H9 (cell line): ENCODE results near the gene DNM2. TPM values are rescaled to one million over a fixed set of nuclear protein-coding genes. Genes with fewer than 3 reads are reported as not detected.

Experiments used
- DNase-seq: peaks from one replicate; pipeline ENCODE4 v3.0.0-alpha.2; 2017
- H2AFZ ChIP-seq: one replicate; pipeline ENCODE4 v1.6.1; 2013; ENCODE audit warnings: mild to moderate bottlenecking, low read length, control low read depth, moderate library complexity
- H2AK5ac ChIP-seq: 2 replicates; pipeline ENCODE4 v1.6.1; 2013; ENCODE audit warnings: low read length, control low read depth, mixed read lengths; ENCODE audit not compliant: insufficient read length
- H2BK120ac ChIP-seq: one replicate; pipeline ENCODE4 v1.6.1; 2013; ENCODE audit warnings: low read depth, mild to moderate bottlenecking, low read length, control low read depth, inconsistent platforms; ENCODE audit not compliant: poor library complexity, severe bottlenecking
- H2BK12ac ChIP-seq: 2 replicates; pipeline ENCODE4 v1.6.1; 2013; ENCODE audit warnings: low read length, control low read depth, mixed read lengths, low read depth; ENCODE audit not compliant: insufficient read length
- H2BK15ac ChIP-seq: 2 replicates; pipeline ENCODE4 v1.6.1; 2013; ENCODE audit warnings: low read depth, low read length, control low read depth
- H2BK20ac ChIP-seq: one replicate; pipeline ENCODE4 v1.6.1; 2013; ENCODE audit warnings: low read depth, mild to moderate bottlenecking, low read length, control low read depth, inconsistent platforms; ENCODE audit not compliant: poor library complexity, severe bottlenecking
- H2BK5ac ChIP-seq: 2 replicates; pipeline ENCODE4 v1.6.1; 2013; ENCODE audit warnings: low read length, control low read depth, mixed read lengths; ENCODE audit not compliant: insufficient read length
- H3K14ac ChIP-seq: 2 replicates; pipeline ENCODE4 v1.6.1; 2013; ENCODE audit warnings: low read length, control low read depth; ENCODE audit not compliant: insufficient read depth
- H3K18ac ChIP-seq: 2 replicates; pipeline ENCODE4 v1.6.1; 2013; ENCODE audit warnings: low read depth, mild to moderate bottlenecking, mixed read lengths, low read length, control low read depth; ENCODE audit not compliant: insufficient read length
- H3K23ac ChIP-seq: 2 replicates; pipeline ENCODE4 v1.6.1; 2013; ENCODE audit warnings: low read length, control low read depth, mixed read lengths, low read depth; ENCODE audit not compliant: insufficient read length
- H3K23me2 ChIP-seq: 2 replicates; pipeline ENCODE4 v1.6.1; 2013; ENCODE audit warnings: low read depth, mild to moderate bottlenecking, mixed read lengths, low read length, control low read depth; ENCODE audit not compliant: insufficient read length, poor library complexity, severe bottlenecking
- H3K27ac ChIP-seq: 2 replicates; pipeline ENCODE4 v1.5.1; 2013; ENCODE audit warnings: low read length, control low read depth, mixed read lengths, low read depth; ENCODE audit not compliant: insufficient read length
- H3K27me3 ChIP-seq: 2 replicates; pipeline ENCODE4 v1.6.1; 2013; ENCODE audit warnings: low read length, control low read depth, inconsistent platforms; ENCODE audit not compliant: insufficient read depth
- H3K4ac ChIP-seq: 2 replicates; pipeline ENCODE4 v1.6.1; 2013; ENCODE audit warnings: low read depth, mild to moderate bottlenecking, control low read depth, inconsistent platforms, low read length, moderate library complexity
- H3K4me1 ChIP-seq: 2 replicates; pipeline ENCODE4 v1.6.1; 2013; ENCODE audit warnings: low read length, control low read depth, inconsistent platforms; ENCODE audit not compliant: insufficient read depth
- H3K4me2 ChIP-seq: 2 replicates; pipeline ENCODE4 v1.6.1; 2013; ENCODE audit warnings: low read length, control low read depth, mixed read lengths; ENCODE audit not compliant: insufficient read length, insufficient read depth
- H3K56ac ChIP-seq: 2 replicates; pipeline ENCODE4 v1.6.1; 2013; ENCODE audit warnings: low read depth, mild to moderate bottlenecking, mixed read lengths, low read length, control low read depth; ENCODE audit not compliant: insufficient read length
- H3K79me1 ChIP-seq: 2 replicates; pipeline ENCODE4 v1.6.1; 2013; ENCODE audit warnings: low read depth, mild to moderate bottlenecking, moderate library complexity, low read length, control low read depth, inconsistent platforms; ENCODE audit not compliant: insufficient read depth, poor library complexity, severe bottlenecking
- H3K79me2 ChIP-seq: 2 replicates; pipeline ENCODE4 v1.6.1; 2013; ENCODE audit warnings: low read length, control low read depth, inconsistent platforms; ENCODE audit not compliant: insufficient read depth
- H3K9ac ChIP-seq: 2 replicates; pipeline ENCODE4 v1.6.1; 2013; ENCODE audit warnings: low read length, control low read depth, mixed read lengths; ENCODE audit not compliant: insufficient read length; ENCODE audit errors: extremely low read depth
- H3K9me3 ChIP-seq: one replicate; pipeline ENCODE4 v1.6.1; 2013; ENCODE audit warnings: low read depth, low read length, inconsistent platforms; ENCODE audit not compliant: control insufficient read depth
- H3T11ph ChIP-seq: one replicate; pipeline ENCODE4 v1.6.1; 2013; ENCODE audit warnings: mild to moderate bottlenecking, low read length, control low read depth, inconsistent platforms
- H4K20me1 ChIP-seq: one replicate; pipeline ENCODE4 v1.6.1; 2013; ENCODE audit not compliant: control insufficient read depth, insufficient read length, insufficient read depth
- H4K5ac ChIP-seq: 2 replicates; pipeline ENCODE4 v1.6.1; 2013; ENCODE audit warnings: low read depth, mild to moderate bottlenecking, mixed read lengths, low read length, control low read depth; ENCODE audit not compliant: insufficient read length
- H4K8ac ChIP-seq: replicated peaks from 2 replicates; pipeline ENCODE4 v1.6.1; 2013; ENCODE audit warnings: low read length, control low read depth, mixed read lengths, low read depth; ENCODE audit not compliant: insufficient read length
- H4K91ac ChIP-seq: 2 replicates; pipeline ENCODE4 v1.6.1; 2013; ENCODE audit warnings: low read depth, mild to moderate bottlenecking, moderate library complexity, mixed read lengths, low read length, control low read depth; ENCODE audit not compliant: insufficient read length
- H3K27ac Mint-ChIP-seq, 3 experiments: 2 replicates in 2 of 3; 3 replicates in 1 of 3; pipeline ENCODE4 v1.8.0; 2020 to 2021; ENCODE audit warnings: mixed read lengths in 3 of 3, mild to moderate bottlenecking in 1 of 3, moderate library complexity in 1 of 3
- H3K27me3 Mint-ChIP-seq: 2 replicates; pipeline ENCODE4 v1.8.0; 2021; ENCODE audit warnings: low read depth, mild to moderate bottlenecking, moderate library complexity, mixed read lengths
- H3K36me3 Mint-ChIP-seq, 3 experiments: 2 replicates in 2 of 3; 3 replicates in 1 of 3; pipeline ENCODE4 v1.8.0; 2020 to 2021; ENCODE audit warnings: low read depth in 3 of 3, mixed read lengths in 3 of 3; ENCODE audit not compliant: insufficient read depth in 1 of 3
- H3K4me1 Mint-ChIP-seq, 2 experiments: 2 replicates each; pipeline ENCODE4 v1.8.0; 2020; ENCODE audit warnings: mixed read lengths in 2 of 2
- H3K4me3 Mint-ChIP-seq, 2 experiments: 2 replicates in 1 of 2; 3 replicates in 1 of 2; pipeline ENCODE4 v1.8.0; 2020 to 2021; ENCODE audit warnings: mild to moderate bottlenecking in 2 of 2, mixed read lengths in 2 of 2, moderate library complexity in 1 of 2
- H3K9me3 Mint-ChIP-seq, 2 experiments: 2 replicates in 1 of 2; 3 replicates in 1 of 2; pipeline ENCODE4 v1.8.0; 2020; ENCODE audit warnings: mild to moderate bottlenecking in 2 of 2, mixed read lengths in 2 of 2, moderate library complexity in 1 of 2
- CTCF ChIP-seq: fragments of 200-600 bp; sonication (generic); conservative IDR thresholded peaks from 3 replicates; pipeline ENCODE4 v1.8.0; 2021; ENCODE audit warnings: antibody characterized with exemption, mild to moderate bottlenecking
- WGBS: extraction: QIAGEN DNeasy Blood & Tissue Kit; methylation state at CpG from one replicate; pipeline ENCODE4 v1.1.7; 2013; ENCODE audit warnings: missing lambda C conversion rate, low lambda C conversion rate, mixed read lengths; ENCODE audit not compliant: insufficient read length; ENCODE audit errors: extremely low coverage; 5-methylcytosine and 5-hydroxymethylcytosine counted together
- total RNA-seq: library from RNA; stranded (reverse); gene quantifications from 2 replicates; pipeline ENCODE4 v1.2.1, GENCODE V29; 2021

DNM2 gene
- total RNA-seq, 1 experiment from 2014 or later = 152 TPM

GRCh38 chr19:10756371-10756770 is 38.5 kb downstream of the DNM2 start:
- no peak overlapping the region for H4K8ac ChIP-seq
- no peak for DNase-seq
- no peak overlapping the region for H4K5ac ChIP-seq
- H3K14ac ChIP-seq = no peak overlapping the region
- H2BK5ac ChIP-seq = no peak overlapping the region
- WGBS = no CpG with 5 or more reads among the region's 10 CpGs
- no peaks in the 10 kb centered on the region for H3K4me1 ChIP-seq
- H2BK20ac ChIP-seq = no peak overlapping the region
- no peak overlapping the region for H3T11ph ChIP-seq
- H2BK120ac ChIP-seq = no peak overlapping the region
- no peak overlapping the region for H2AFZ ChIP-seq
- H3K4me2 ChIP-seq = no peak overlapping the region
- no peaks in the 10 kb centered on the region for H3K9me3 ChIP-seq
- H2BK12ac ChIP-seq = no peak overlapping the region
- H3K23me2 ChIP-seq = no peaks in the 10 kb centered on the region
- peak overlapping the region; percentile 65 to 95 (median 76); a peak in 4 of 7 replicates for H3K27ac Mint-ChIP-seq
- H3K79me1 ChIP-seq = no peaks in the 10 kb centered on the region
- no peak overlapping the region for H3K27ac ChIP-seq
- H3K56ac ChIP-seq = no peak overlapping the region
- H4K91ac ChIP-seq = no peak overlapping the region
- H3K4ac ChIP-seq = no peak overlapping the region
- H3K79me2 ChIP-seq = no peaks in the 10 kb centered on the region; the same call in 1 of the 2 replicates
- no peaks in the 10 kb centered on the region for H3K9me3 Mint-ChIP-seq
- H2AK5ac ChIP-seq = no peak overlapping the region
- no peak for TF ChIP-seq CTCF
- H3K4me3 Mint-ChIP-seq = no peak overlapping the region; a peak in 1 of 5 replicates
- no peaks in the 10 kb centered on the region for H4K20me1 ChIP-seq
- no peak overlapping the region for H3K9ac ChIP-seq
- H3K4me1 Mint-ChIP-seq = peaks cover 30 to 32% of the 10 kb centered on the region in 2 experiments
- H3K18ac ChIP-seq = no peak overlapping the region
- no peaks in the 10 kb centered on the region for H3K27me3 ChIP-seq
- peaks cover 10 to 24% (median 21%) of the 10 kb centered on the region in 3 experiments; a peak in 6 of 7 replicates for H3K36me3 Mint-ChIP-seq
- H3K27me3 Mint-ChIP-seq = no peaks in the 10 kb centered on the region
- H3K23ac ChIP-seq = no peak overlapping the region
- no peak overlapping the region for H2BK15ac ChIP-seq
